NCI-H1417 treated with DMSO at 0.1 percent for 48 hours (cell line): Measurements from ENCODE around the gene ITGB5.

Source experiments
- DNase-seq: peaks from one replicate; lab custom pipeline; 2025; lab: John Stamatoyannopoulos, UW

Gene ITGB5

DNA sequence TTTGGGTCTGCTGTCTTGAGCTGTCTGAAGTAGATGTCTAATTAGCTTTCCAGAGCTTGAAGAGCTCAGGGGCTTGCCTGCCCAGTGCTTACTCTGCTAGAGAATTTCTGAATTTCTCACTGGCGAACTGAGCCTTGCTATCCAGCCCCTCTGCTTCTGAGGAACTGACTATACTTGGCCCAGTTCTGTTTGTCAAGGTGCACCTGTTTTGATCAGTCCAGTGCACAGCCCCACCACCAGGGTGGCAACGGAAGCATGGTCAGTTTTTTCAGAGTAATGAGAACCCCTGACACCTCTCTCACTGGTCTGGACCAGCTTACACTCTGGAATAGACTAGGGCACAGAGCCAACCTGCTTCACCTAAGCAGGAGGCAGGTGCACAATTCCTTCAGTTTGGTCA lies 25.2 kb downstream of the ITGB5 start:
- DNase-seq: no peak

DNA sequence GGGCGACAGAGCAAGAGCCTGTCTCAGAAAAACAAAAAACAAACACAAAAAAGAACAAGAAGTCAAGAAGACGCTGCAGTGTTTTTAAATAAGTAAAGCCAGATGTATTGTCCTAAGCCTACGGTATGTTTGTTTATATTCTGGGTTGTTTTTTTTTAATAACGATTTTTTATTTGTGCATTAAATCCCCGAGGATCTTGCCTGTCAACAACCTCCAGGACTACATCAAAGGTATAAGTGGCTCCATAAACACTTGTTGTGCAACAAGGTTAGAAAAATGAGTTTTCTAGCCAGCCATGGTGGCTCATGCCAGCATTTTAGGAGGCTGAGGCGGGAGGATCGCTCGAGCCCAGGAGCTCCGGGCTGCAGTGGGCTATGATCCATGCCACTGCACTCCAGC lies 26.1 kb downstream of the ITGB5 start:
- DNase-seq: no peak

DNA sequence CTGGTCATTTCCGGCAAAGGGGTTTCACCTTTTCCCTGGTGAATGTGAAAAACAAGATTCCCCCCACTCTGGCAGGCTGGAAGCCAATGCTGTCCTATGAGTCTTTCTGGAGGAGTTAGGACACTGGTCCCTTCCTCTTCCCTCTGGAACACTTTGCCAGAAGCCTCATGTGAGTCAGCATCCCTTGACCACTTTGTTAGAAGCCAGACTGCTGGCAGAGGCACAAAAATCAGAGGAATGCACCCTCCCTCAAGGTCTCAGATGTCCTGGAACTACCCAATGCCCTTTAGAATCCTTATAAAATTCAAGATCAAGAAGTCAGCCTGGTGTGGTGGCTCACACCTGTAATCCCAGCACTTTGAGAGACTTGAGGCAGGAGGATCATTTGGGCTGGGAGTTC lies 26.6 kb downstream of the ITGB5 start:
- no peak for DNase-seq

DNA sequence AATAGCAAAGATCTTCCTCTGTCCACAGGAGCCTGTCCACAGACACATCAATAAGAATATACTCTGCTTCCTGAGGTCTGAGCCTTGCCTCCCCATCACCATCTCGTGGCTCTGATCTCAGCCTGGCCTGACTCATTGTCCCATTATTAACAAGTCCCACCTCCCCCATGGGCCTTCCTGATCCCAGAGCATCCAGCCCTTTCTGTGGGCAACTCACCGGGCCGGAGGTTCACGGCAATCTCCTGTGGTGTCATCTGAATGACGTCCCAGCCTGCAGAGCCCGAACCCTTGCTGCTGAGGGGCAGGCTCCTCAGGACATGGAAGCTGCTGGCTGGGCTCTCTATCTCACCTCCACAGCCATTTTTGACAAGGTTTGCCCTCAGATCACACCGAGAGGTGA lies 28.1 kb downstream of the ITGB5 start:
- no peak for DNase-seq

- no peak for DNase-seq
These were observed 28.9 kb downstream of the ITGB5 start for GRCh38 chr3:124858275-124858674.

DNA sequence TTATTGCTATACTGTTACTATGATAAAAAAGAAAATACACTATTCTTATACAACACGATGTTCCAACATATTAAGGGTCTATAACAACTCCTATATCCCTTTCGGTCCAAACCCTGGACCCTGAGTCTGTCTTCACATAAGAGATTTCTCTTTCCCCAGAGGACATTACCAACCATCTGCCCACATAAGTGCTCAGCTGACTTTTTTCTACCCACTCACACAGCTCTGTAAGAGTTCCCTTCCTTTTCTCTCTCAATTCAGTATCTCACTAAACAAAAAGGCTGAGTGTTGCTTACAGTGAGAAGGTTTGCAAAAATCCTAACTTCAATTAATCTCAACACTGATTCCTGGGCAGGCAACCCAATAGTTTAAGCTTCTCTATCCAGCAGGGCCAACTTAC lies 30.5 kb downstream of the ITGB5 start:
- no peak for DNase-seq

- no peak for DNase-seq
These were observed 33.2 kb downstream of the ITGB5 start for GRCh38 chr3:124854009-124854408.

- no peak for DNase-seq
These were observed 33.7 kb downstream of the ITGB5 start for GRCh38 chr3:124853446-124853845.

- no peak for DNase-seq
These were observed 35.3 kb downstream of the ITGB5 start for GRCh38 chr3:124851905-124852304.

GRCh38 chr3:124851136-124851535 lies 36.0 kb downstream of the ITGB5 start:
- DNase-seq: no peak

DNA sequence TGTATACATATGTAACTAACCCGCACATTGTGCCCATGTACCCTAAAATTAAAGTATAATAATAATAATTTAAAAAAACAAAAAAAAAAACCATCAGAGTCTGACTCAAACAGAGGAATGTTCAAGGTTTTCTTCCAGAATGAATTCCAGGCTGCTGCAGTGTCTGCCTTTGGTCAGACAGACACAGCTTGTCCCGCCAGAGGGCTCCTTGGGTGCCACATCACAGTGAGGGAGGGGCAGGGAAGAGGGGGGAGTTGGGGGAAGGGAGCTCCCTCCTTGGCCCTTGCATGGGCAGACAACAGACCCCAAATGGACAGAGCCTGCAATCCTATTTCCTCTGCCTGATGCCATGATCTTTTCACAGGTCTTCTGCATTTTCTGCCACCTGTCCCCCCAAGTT lies 36.5 kb downstream of the ITGB5 start:
- DNase-seq: no peak

DNA sequence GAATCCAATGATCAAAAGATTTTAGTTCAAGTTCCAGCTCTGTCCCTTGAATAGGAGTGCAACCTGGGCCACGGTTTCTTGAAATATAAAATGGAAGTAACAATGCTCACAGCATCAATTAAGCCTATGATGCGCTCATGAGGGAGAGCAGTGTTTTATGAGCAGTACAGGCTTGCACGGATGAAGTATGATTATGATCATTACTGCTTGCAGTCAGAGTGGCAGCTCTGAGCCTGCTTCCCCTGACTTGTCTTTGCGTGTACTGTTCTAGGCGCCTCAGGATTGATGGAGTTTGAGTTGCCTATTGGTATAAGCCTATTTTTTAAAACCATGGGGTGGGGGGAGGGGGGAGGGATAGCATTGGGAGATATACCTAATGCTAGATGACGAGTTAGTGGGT lies 37.0 kb downstream of the ITGB5 start:
- no peak for DNase-seq

- DNase-seq: no peak
These were observed 38.9 kb downstream of the ITGB5 start for GRCh38 chr3:124848300-124848699.

DNA sequence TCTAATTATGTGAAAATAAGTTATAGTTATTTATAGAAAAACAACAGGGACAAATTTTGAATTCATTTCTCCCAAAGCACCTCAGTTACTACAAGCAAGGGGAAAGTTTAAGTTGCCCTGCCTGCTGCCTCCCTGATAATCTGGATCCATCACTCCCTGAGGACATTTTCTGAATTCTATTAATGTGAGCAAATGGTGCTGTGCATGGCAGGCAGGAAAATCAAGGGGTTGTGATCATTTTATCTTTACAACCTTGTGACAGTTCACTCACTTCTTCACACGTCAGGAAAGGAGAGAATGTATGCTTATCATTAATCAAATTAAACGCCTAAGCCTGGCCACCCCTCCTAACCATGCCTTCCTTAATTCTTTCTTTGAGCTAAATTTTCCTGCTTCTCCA lies 39.3 kb downstream of the ITGB5 start:
- DNase-seq: no peak

- no peak for DNase-seq
These were observed 40.1 kb downstream of the ITGB5 start for GRCh38 chr3:124847051-124847450.

GRCh38 chr3:124846189-124846588 lies 41.0 kb downstream of the ITGB5 start:
- no peak for DNase-seq

- DNase-seq: no peak
These were observed 41.8 kb downstream of the ITGB5 start for GRCh38 chr3:124845406-124845805.

DNA sequence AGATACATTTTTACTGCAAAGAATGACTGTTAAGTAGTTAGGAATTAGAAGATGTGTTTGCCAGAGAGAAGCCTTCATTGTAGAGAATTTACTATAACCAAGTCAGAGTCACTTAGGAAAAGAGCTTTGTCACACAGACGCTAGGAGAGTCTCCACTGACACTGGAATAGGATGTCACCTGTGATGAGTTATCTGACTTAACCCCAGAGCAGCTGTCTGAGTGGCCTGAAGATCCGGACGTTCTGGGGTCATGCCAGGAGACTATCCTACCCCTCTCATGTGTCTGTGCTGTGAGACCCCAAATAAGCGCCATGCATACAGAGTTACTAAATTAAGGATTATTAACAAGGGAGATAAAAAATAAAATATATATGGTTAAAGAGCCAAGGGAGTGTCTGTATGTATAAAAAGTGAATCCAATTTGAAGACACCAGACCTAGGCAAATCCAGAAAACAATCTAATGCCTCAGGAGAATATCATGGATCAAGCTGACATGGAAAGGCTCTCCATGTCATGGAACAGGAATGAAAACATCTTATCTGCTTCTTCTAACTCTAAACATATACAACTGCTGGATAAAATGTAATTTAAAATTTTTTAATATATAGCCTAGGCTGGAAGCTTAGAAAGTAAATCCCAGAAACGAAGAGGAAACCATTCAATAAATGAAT lies 43.5 kb downstream of the ITGB5 start:
- no peak for DNase-seq

- DNase-seq: no peak
These were observed 44.1 kb downstream of the ITGB5 start for GRCh38 chr3:124843047-124843446.

- DNase-seq: no peak
These were observed 45.6 kb downstream of the ITGB5 start for GRCh38 chr3:124841517-124841916.

GRCh38 chr3:124840331-124840730 lies 46.8 kb downstream of the ITGB5 start:
- DNase-seq: no peak

- no peak for DNase-seq
These were observed 47.3 kb downstream of the ITGB5 start for GRCh38 chr3:124839896-124840295.

- no peak for DNase-seq
These were observed 48.2 kb downstream of the ITGB5 start for GRCh38 chr3:124838963-124839362.

- DNase-seq: no peak
These were observed 49.4 kb downstream of the ITGB5 start for GRCh38 chr3:124837730-124838186.

- no peak for DNase-seq
These were observed 50.1 kb downstream of the ITGB5 start for GRCh38 chr3:124837065-124837464.
